Breast epithelium (tissue), 3 donors: Measurements from ENCODE around the gene DOCK6.

Experiments used
- CTCF ChIP-seq, 3 donors: fragments of 450-650 bp; IDR thresholded peaks; one replicate each; pipeline ENCODE4 v1.5.1; 2016 to 2017; ENCODE audit warnings: antibody characterized with exemption in 3 of 3, mild to moderate bottlenecking in 3 of 3, moderate library complexity in 3 of 3
- POLR2A ChIP-seq: fragments of 450-650 bp; IDR thresholded peaks from one replicate; pipeline ENCODE4 v1.6.1; 2016; ENCODE audit warnings: antibody characterized with exemption, mild to moderate bottlenecking, moderate library complexity

DNA sequence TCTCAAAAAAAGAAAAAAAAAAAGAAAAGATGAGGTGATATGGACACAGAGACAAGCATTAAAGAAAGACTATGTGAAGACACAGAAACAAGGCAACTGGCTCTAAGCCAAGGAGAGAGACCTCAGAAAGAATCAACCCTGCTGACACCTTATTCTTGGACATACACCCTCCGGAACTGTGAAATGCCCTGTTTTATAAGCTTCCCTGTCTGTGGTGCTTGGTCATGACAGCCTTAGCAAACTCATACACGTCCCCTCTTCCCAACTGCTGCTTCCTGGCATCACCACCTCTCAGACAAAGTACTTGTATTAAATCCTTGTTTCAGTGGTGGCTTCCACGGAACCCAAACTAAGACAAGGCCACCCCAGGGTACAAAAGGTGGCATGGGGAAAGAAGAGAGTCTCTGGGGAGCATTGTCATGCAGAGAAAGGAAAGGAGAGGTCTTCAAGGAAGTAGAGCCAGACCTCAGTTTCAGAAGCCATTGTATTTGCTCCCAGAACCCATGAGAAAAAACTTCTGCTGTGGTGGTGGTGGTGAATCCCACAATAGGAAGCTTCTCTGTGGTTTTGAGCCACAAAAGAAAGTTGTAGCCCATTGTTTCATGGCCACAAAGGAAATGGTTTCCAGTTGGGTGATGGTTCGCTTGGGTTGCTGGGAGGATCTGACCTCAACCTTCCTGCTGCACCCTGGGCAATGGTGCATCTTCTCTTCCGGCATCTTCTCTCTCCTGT, 17.3 kb upstream of the DOCK6 start:
- TF ChIP-seq POLR2A, result no peak
- TF ChIP-seq CTCF (IDR thresholded peaks at IDR 0.05), result no peak
